SKM-1 (cell line): ENCODE results near the gene LHX4.

Experiments used
- DNase-seq: peaks from one replicate; lab custom pipeline; 2025; ENCODE audit not compliant: unreplicated experiment; lab: John Stamatoyannopoulos, UW

Gene LHX4

DNA sequence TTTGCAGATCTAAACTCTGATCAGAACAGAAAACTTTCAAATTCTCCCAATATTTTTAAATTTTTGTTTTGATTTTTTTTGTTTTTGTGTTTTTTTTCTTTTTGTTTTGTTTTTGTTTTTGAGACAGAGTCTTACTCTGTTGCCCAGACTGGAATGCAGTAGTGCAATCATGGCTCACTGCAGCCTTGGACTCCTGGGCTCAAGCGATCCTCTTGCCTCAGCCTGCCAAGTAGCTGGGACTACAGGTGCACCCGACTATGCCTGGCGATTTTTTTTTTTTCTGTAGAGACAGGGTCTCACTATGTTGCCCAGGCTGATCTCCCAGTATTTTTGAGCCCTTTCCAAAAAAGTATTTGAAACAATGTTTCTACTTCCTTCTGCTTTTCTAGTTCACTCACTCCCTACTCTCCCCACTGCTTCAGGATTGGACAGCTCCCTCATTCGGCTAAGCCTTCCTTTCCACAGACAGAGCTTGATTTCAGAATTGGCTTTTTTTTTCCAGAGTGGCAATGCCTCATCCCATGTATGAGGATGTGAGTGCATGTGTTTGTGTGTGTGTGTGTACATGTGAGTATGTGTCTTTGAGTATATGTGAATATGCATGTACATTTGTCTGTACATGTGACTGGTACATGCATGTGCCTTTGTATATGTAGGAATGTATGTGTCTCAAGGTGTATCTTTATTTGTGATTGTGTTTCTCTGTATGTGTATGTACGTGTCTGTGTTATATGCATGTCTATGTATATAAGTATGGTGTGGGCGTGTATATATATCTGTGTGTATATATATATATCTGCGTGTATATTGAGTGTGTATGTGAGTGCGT lies 11.9 kb downstream of the LHX4 start:
- no peak for DNase-seq

DNA sequence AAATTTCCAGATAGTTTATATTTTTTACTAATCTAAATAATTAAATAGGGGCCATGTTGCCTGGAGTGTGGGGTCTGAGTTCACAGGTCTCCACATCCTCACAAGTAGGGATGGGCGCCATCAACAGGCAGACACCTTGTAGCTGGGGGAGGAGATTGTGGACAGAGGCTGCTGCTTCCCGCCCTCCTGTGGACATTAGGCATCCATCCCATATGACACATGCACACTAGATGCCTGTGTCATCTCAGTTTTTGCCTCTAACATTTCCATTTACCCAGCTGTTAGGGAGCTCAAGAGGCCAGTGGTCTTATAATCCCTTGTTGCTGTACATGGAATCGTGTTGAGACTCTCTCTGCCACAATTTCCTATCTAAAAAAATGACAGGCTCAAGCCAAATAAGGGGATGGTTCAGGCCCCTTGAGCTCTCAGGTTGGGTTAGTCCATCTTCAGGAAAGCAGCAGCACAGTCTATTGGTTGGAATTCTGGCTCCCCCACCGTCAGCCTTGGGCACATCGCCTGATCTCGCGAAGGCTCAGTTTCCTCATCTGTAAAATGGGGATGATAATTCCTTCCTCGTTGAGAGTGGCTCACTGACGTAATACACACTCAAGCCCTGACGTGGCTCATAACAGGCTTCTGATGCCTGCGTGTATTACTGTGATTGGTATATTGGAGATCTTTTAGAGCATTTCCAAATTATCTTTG lies 13.6 kb downstream of the LHX4 start:
- DNase-seq, result no peak

DNA sequence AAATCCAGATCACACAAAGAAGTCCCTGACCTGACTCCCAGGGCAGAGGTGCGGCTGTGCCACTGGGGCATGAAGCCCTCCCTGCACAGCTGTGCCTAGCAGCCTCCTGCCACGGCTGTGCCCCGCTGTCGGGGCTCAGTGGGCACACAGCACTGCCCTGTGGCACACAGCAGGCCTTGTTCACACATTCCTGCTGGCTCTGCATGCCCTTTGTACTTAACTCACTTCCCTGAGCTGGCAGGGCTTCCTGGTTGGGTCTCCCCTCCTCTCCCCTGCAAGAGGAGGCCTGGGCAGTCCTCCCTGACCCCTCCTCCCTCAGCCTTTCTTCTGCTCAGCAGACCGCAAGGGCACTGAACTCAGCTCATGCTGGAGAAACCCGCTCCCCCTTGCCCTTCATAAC lies 14.8 kb downstream of the LHX4 start:
- no peak for DNase-seq

DNA sequence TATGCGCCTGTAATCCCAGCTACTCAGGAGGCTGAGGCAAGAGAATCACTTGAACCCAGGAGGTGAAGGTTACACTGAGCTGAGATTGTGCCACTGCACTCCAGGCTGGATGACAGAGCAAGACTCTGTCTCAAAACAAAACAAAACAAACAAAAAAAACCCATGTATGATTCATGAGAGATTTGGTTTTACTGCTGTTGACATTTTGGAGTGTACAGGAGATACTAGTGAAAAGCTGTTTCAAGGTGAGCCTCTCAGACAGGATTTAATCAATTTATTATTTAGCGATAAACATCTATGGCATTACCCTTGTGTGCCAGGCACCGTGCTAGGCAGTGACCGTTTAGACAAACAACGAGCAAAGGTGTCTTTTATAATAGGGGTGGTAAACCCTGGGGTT lies 16.5 kb downstream of the LHX4 start:
- DNase-seq, result no peak

DNA sequence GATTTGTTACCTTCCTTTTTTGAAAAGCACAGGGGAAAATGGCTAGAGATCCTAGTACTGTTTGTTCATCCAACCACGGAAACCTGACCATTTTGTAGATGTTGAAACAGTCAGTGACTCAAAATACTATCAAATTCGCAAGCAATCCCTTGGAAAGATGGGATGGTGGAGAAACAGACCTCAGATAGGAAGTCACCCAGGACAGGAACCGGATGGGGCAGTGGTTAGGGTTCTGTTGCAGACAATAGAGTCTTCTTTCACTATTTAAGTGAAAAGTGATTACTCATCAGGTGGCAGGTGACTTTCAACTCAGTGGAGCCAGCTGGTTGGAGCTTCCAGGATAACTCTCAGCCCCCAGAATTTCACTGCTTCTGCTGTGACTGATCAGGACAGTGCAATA lies 17.0 kb downstream of the LHX4 start:
- no peak for DNase-seq

DNA sequence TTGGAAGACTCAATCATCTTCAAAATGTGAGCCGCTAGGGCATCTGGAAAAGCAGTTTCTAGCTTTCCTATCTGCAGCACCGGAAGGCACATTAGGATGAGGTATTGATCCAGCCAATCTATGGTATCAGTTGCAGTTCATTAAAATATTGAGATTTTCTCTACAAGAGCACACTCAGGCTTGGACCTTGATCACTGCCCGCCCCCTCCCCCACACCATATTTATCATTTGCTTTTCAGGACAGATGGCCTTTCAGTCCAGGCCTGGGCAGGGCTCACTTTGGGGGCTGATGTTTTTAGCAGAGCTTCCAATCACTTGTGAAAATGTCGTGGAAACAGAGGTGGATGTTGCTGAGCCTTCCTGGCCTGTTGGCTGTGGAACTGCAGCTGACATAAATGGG lies 17.5 kb downstream of the LHX4 start:
- DNase-seq, result no peak

DNA sequence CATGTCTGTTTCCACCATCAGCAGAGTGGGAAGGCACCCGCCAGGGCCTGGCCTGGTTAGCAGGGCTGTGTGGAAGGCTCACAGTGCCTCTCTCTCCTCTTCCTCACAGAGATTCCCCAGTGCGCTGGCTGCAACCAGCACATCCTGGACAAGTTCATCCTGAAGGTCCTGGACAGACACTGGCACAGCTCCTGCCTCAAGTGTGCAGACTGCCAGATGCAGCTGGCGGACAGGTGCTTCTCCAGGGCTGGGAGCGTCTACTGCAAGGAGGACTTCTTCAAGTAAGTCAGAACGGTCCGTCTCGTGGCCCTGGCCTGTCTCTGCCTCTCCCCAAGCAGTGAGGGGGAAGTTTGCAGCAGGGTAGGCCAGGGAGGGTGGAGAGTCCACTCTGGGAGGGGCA lies 18.1 kb downstream of the LHX4 start:
- DNase-seq, result no peak

DNA sequence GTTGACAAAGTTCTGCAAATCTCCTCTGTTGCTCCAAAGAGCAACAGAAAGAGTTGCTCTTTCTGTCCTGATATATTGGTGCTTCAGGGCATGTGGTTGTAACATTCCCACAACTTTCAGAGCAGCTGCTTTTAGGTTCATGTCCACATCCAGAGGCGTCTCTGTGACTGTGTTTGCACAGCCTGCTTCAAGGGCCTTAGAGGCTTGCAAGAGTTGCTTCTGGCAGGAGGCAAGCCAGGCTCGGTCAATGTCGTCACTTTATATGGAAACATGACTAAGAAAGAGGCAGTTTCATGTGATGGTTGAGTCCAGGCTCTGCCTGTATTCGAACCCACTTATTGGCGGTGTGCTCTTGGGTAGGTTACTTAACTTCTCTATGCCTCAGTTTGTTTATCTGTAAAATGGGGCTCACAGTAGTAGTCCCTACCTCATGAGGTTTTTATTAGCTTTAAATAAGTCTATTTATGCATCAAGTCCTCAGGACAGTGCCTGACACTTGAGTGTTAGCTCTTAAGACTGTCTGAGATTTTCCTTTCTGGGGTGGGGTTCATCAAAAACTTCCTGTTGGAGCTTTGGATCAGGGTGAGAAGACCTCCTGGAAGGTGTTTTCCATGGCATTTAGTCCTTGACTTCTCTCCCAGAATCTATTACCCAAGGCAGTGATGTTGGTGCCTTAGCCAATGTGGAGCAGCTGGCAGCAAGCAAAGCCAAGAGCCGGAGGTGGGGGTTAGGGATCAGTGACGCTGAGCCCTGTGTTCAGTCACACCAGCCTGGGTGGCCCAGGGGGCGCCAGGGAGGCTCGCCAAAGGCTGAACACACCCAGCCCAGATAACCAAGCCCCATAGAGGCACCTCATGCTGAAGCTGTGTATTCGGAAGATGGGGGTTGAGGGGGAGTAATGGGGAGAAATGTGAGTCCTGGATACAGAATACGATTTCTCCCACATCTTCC lies 18.9 kb downstream of the LHX4 start:
- DNase-seq, result no peak

DNA sequence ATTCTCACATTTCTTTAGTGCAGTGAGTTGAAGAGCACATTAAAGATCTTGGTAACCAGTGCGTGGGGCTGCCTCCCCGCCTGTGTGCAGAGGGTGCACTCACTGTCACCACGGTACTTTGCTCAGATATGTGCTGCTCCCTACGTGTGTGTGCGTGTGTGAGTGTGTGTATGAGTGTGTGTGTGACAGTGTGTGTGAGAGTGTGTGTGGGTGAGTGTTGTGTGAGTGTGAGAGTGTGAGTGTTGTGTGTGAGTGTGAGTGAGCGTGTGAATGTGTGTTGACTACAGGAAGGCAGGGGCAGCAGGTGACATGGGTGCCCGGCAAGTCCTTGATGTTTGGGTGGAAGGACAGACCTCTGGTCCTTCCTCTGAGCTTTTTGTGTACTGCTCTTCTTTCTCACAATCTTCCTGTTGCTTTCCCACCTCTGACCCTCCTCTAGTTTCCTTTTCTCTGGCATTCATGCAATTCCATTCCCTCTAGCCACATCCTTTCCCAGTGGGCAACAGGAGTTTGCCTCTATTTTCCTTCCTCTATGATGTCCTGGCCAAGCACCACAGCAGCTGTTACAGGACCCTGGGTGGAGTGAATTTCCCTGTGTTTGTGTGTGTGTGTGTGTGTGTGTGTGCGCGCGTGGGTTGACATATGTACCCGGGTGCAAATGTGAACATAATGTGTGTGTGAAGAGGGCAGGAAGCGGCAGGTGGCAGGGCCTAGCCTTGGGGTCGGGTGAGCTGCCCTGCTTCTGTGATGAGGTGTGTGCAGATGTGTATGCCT lies 19.8 kb downstream of the LHX4 start:
- no peak for DNase-seq

DNA sequence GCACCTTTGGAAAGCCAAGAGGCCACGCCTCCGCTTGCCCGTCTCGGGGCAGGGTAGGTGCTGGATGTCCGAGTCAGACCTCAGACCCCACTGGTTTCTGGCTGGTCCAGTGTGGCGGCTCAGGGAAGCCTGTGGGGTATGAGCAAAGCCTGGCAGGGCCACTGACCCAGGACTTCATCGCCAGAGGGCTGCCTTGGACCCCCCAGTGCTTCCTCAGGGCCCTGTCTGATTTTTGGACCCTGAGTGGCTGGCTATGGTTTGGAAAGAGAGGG lies 20.4 kb downstream of the LHX4 start:
- DNase-seq, result no peak

DNA sequence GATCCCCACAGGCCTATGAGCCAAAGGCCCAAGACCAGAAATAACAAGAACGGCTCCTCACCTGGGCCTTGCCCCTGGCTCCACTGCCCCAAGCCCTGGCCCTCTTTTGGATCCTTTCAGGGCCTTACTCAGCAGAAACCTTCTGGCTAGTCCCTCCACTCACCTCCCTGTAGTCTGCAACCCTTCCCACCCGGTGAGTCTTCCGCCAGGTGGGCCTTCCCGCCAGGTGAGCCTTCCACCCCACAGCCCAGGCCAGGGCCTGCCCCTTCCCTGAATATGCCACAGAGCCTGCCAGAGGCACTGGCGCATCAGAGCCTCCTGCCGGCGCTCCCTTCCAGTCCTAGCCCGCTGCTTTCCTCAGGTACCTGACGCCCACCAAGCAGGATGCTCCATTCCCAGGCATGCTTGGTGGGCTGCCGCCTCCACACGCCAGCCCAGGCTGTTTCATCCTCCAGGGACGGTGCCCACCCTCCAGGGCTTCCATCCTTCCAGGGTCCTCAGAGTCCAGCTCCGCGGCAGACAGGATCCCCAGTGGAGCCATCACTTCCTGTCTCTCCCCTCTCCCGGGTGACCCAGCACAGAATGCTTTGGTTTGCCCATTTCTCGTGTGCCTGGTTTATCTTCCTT lies 20.9 kb downstream of the LHX4 start:
- no peak for DNase-seq

DNA sequence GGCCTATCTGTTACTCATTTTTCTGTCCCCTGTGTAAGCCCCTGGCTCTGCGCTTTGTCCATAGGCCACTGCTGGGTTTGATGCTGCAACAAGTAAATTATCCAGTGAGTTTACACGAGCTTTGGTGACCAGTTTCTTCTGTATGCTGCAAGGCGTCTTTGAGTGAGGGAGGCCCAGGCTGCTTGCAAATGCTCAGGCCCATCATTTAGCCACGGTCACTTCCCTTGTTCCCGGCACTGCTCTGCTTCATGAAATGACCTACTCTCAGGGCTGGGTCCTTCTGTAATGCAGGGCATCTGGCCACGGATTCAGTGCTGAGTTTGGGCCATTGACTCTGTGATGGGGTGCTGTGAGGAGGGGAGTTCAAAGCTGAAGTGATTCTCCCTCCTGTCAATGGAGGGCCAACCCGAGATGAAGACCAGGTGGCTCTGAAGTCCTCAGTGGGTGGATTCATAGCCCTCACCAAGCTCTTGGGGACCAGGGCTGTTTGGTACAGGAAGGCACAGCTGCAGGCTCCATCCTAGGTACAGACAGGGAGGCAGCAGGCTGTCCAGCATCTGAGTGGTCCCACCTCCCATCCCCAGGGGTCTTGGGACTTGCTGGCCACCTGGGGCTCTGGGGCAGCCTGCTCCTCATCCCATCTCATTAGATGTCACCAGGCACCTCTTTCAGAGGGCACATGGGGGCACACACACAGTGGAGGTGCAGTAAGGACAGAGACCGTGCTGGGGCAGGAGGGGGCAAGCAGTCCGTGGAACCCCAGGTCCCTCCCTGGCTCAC lies 21.7 kb downstream of the LHX4 start:
- no peak for DNase-seq

DNA sequence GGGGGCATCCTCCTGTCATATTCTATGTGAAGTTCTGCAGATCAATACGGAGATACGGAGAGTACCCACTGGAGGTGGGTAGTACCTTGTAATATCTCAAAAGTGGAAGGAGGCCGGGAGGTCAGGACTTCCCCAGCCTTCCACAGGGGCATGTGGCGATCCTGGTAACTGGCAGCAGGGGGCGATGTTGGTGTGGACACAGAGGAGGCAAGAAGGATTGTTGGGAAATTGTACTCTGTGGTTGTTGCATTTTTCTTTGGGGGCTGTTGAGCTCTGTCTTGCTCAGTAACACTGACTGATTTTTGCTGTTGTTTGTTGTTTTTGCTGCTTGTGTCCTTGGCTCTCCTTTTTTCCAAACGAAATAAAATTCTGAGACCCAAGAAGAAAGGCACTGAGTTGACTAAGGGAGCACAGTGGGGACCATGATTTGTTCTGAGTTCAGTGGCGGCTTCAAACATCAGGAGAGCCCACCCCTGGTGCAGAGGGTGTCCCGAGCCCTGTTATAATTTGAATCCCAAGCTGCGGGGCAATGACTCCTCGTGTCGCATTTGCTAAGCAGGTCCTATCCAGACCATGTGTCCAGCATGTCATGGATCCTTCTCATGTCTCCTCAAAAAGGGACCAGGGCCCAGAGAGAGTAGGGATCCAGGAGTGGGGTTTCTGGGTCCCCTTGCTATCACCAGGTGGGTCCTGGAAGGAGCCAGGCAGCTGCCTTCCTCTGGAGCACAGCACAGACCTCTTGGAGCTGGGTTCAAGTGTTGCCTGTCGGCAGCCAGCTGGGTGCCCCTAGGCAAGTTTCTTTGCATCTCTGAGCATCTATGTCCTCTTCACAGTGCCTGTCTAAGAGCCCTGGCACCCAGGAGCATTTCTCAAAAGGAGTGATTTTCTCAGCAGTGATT lies 22.8 kb downstream of the LHX4 start:
- peak; percentile 91 for DNase-seq

DNA sequence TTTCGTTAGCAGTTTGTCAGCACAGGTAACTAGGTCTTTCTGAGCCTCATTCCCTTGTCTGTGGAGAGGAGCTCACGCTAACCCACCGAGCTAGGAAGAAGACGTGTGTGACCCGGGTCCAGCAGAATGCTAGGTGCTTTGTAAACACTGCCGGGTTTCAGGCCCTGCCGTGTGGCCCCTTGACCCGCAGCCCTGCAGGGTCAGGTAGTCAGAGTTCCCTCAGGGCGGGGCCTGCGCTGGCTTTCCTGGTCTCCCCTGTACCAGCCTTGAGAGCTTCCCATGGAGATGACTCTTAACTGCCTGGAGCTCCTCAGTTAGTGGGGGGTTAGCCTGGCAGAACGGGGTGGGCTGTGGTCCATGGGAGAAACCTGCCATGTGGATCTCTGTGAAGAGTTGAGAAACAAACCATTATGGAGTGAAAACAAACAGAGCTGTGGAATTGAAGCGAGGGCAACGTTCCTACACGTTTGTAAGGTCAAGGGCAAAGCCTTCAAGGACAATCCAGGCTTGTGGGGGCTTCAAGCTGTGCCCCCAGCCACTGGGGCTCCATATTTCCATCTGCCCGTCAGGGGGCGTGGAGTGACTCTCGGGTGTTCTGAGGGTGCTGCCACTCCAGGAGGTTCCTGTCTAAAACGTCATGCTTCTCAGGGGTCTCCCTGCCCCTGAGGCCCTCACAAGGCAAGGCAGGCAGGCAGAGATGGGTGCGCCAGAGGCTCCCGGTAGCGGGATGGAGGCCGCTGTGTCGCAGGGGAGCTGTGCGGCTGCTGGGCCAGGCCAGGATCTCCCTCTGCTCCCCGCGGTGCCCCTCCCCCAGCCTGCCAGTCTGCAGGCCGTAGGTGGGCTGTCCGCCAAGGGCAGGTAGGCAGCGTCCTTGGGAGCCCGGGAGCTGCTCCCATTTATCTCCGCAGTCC lies 23.8 kb downstream of the LHX4 start:
- DNase-seq, result no peak

DNA sequence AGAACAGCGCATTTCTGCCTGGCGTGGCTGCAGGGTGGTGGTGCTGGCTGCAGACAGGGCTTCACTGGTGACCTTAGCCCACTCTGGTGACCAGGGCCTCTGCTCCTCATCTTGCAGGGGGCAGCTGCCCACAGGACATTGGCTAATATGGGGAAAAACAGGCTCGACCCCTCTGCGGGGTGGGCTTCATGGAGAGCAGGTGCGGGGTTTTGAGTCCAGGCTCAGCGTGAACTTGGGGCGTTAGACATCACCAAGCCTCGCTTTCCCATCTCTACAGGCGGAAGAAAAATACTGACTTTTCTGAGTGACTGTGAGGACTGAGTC lies 24.4 kb downstream of the LHX4 start:
- no peak for DNase-seq

DNA sequence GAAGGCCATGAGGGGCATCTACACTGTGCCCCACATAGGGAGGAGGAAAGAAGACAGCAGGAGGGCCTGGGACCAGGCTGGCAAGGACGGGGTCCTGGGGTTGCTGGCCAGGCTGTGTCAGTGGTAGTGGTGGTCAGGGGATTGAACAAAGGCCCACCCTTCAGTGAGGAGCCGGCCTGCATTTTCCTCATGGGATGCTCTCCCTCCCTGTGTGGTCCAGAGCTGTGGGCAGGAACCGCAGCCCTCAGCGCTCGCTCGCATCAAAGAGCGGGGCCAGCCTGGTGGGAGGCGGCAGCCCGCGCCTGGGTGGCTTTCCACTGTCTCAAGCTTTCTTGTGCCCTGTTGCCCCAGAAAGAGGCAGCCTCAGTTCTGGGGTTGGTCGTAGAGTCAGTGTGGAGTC lies 24.8 kb downstream of the LHX4 start:
- no peak for DNase-seq

DNA sequence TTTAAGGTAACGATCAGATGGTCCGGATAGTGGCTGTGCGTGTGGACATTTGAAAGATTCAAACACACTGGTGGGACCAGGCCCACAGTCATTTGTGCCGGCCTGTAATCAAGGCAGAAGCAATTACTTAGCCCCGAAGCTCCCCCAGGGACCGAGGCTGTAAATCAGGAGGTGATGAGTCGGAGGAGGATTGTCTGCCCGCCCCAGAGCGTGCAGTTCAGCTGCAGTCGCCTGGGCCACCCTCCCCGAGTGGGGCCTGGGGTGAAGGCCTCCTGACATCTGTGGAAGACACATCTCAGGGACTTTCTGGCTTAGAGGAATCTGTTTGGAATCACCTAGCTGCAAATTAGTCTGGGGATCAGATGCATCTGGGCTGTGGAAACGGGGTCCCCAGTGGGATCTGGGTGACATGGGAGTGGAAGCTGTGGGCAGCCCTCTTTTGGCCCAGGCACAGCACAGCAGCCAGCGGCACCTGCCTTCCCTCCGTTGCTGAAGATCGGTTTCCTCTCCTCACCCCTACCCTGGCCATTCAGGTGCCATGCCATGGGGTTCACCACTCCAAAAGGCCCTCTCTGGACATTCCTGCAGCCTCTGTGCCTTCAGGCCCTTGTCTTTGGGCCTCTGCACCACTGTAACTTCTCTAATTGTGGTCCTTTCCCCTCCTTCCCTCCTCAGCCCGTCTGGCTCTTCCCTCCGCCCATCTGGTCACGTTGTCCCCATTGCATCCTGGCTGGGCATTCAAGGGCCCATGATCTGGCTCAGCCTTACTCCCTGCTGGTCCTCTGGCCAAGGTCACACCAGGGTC lies 25.7 kb downstream of the LHX4 start:
- no peak for DNase-seq
